GM23248 (cell line): ENCODE results near the gene TNF. TPM values are rescaled to one million over a fixed set of nuclear protein-coding genes. Genes with fewer than 3 reads are reported as not detected.

ENCODE experiments used
- DNase-seq: peaks from one replicate; pipeline ENCODE4 v3.0.0-alpha.2; 2015
- H2AFZ ChIP-seq: fragments of 200-600 bp; sonication (generic); 2 replicates; pipeline ENCODE4 v1.6.1; 2016; ENCODE audit warnings: antibody characterized with exemption
- H3F3A ChIP-seq: fragments of 200-600 bp; sonication (generic); 2 replicates; pipeline ENCODE4 v1.6.1; 2016; ENCODE audit warnings: mild to moderate bottlenecking, antibody characterized with exemption, mixed run types; ENCODE audit not compliant: insufficient read depth
- H3K27ac ChIP-seq: fragments of 200-600 bp; sonication (generic); 2 replicates; pipeline ENCODE4 v1.5.1; 2016; ENCODE audit warnings: mild to moderate bottlenecking
- H3K27me3 ChIP-seq: fragments of 200-600 bp; sonication (generic); replicated peaks from 2 replicates; pipeline ENCODE4 v1.6.1; 2016; ENCODE audit warnings: mild to moderate bottlenecking; ENCODE audit not compliant: insufficient read depth
- H3K36me3 ChIP-seq: fragments of 200-600 bp; sonication (generic); 2 replicates; pipeline ENCODE4 v1.6.1; 2016; ENCODE audit warnings: low read depth, mild to moderate bottlenecking
- H3K4me1 ChIP-seq: fragments of 200-600 bp; sonication (generic); 2 replicates; pipeline ENCODE4 v1.6.1; 2016; ENCODE audit warnings: mild to moderate bottlenecking; ENCODE audit not compliant: insufficient read depth
- H3K4me2 ChIP-seq: fragments of 200-600 bp; sonication (generic); one replicate; pipeline ENCODE4 v1.6.1; 2016; ENCODE audit warnings: mild to moderate bottlenecking; ENCODE audit not compliant: unreplicated experiment
- H3K4me3 ChIP-seq: fragments of 200-600 bp; sonication (generic); 2 replicates; pipeline ENCODE4 v1.5.1; 2016; ENCODE audit warnings: mild to moderate bottlenecking
- H3K79me2 ChIP-seq: fragments of 200-600 bp; sonication (generic); 2 replicates; pipeline ENCODE4 v1.6.1; 2016; ENCODE audit warnings: mild to moderate bottlenecking; ENCODE audit not compliant: insufficient read depth
- H3K9ac ChIP-seq: fragments of 200-600 bp; sonication (generic); 2 replicates; pipeline ENCODE4 v1.6.1; 2016; ENCODE audit warnings: mild to moderate bottlenecking
- H3K9me2 ChIP-seq: fragments of 200-600 bp; sonication (generic); 2 replicates; pipeline ENCODE4 v1.6.1; 2016; ENCODE audit warnings: mixed run types, mild to moderate bottlenecking, moderate library complexity; ENCODE audit not compliant: insufficient read depth
- H3K9me3 ChIP-seq: fragments of 200-600 bp; sonication (generic); one replicate; pipeline ENCODE4 v1.6.1; 2017; ENCODE audit warnings: low read depth
- H4K20me1 ChIP-seq: fragments of 200-600 bp; sonication (generic); 2 replicates; pipeline ENCODE4 v1.6.0; 2016; ENCODE audit not compliant: insufficient read depth
- EZH2 ChIP-seq: fragments of 200-600 bp; sonication (generic); IDR thresholded peaks from 2 replicates; pipeline ENCODE4 v1.6.1; 2018; ENCODE audit warnings: antibody characterized with exemption, mild to moderate bottlenecking; ENCODE audit not compliant: insufficient read depth, poor library complexity, severe bottlenecking
- EZH2phosphoT487 ChIP-seq: fragments of 200-600 bp; sonication (generic); IDR thresholded peaks from 2 replicates; pipeline ENCODE4 v1.6.1; 2018; ENCODE audit warnings: antibody characterized with exemption, moderate library complexity, mild to moderate bottlenecking, low read depth; ENCODE audit not compliant: insufficient read depth
- WGBS, 2 experiments: methylation state at CpG; one replicate each; pipeline ENCODE4 v1.1.6; 2015 to 2017; ENCODE audit warnings: low lambda C conversion rate in 2 of 2, low coverage in 1 of 2; ENCODE audit errors: missing lambda C conversion rate in 2 of 2; 5-methylcytosine and 5-hydroxymethylcytosine counted together
- in situ Hi-C: fragments of 300-500 bp; cut with MboI; formaldehyde crosslinking; loops from 2 replicates; pipeline ENCODE4 v1.15.0; 2020
- polyA plus RNA-seq: library from polyadenylated mRNA; unstranded; fragments of >200 nt; fragmentation: Nextera tagmentation; extraction: Ambion mirVana; gene quantifications from 2 replicates; pipeline ENCODE4 v1.2.1, GENCODE V29; 2016
- total RNA-seq: library from RNA; depleted of rRNA; stranded (reverse); fragments of >200 nt; shearing (Covaris generic); gene quantifications from 2 replicates; pipeline ENCODE4 v1.2.3, GENCODE V29; 2014

Gene TNF
- total and polyA plus RNA-seq, 2 experiments from 2014 or later: 0.11 TPM; not detected in 1

- Histone ChIP-seq H3K4me2 (no peak overlapping the region), H3K9me2 (no peaks in the 10 kb centered on the region), H3K4me3 (no peak overlapping the region), H3K27ac (no peak overlapping the region), H4K20me1 (no peaks in the 10 kb centered on the region), H3K4me1 (no peaks in the 10 kb centered on the region), H3K9ac (no peak overlapping the region), H3K27me3 (no peaks in the 10 kb centered on the region), H3K36me3 (no peaks in the 10 kb centered on the region), H3F3A (no peaks in the 10 kb centered on the region; the same call in 1 of the 2 replicates), H3K9me3 (no peaks in the 10 kb centered on the region), H3K79me2 (no peaks in the 10 kb centered on the region), H2AFZ (no peak overlapping the region)
- TF ChIP-seq EZH2phosphoT487 (no peak), EZH2 (no peak)
- DNase-seq: no peak
- in situ Hi-C loops: no loop called here
- WGBS, 2 experiments: 88 to 93% methylated on average over 1 of the region's 1 CpG
These were observed 32.0 kb downstream of the TNF start for GRCh38 chr6:31607317-31607716.

- WGBS, 2 experiments: 66% methylated on average over 8 of the region's 8 CpGs
- in situ Hi-C loops: no loop called here
- H3K9ac ChIP-seq: no peak overlapping the region
- H3K79me2 ChIP-seq: no peaks in the 10 kb centered on the region
- H4K20me1 ChIP-seq: no peaks in the 10 kb centered on the region
- H3K4me1 ChIP-seq: no peaks in the 10 kb centered on the region
- no peaks in the 10 kb centered on the region for H3K27me3 ChIP-seq
- TF ChIP-seq EZH2phosphoT487 (no peak), EZH2 (no peak)
- H3K4me2 ChIP-seq: no peak overlapping the region
- H3K27ac ChIP-seq: no peak overlapping the region
- no peaks in the 10 kb centered on the region for H3K9me3 ChIP-seq
- H2AFZ ChIP-seq: no peak overlapping the region
- no peaks in the 10 kb centered on the region for H3K36me3 ChIP-seq
- DNase-seq: no peak
- H3K4me3 ChIP-seq: no peak overlapping the region
- no peaks in the 10 kb centered on the region for H3K9me2 ChIP-seq
- no peaks in the 10 kb centered on the region; the same call in 1 of the 2 replicates for H3F3A ChIP-seq
These were observed 34.4 kb downstream of the TNF start for GRCh38 chr6:31609519-31610406.

DNA sequence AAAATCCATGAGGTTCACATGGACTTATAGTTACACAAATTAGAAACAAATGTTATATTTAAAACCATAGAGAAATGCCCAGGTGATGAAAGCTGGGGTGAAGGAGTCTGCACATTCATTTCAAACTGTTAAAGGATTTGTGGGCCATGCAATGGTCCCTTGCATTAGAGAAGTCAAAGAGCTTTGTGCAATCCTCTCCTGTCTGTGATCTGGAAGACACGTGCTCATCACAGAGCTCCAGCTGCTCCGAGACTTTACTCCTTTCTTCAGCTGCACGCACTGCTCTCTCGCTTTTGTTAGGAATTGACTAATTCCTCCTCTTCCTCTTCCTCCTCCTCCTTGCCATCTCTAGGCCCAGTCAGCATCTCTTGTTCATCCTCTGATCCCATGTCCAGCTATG lies 35.6 kb downstream of the TNF start:
- H3K36me3 ChIP-seq: no peaks in the 10 kb centered on the region
- no peaks in the 10 kb centered on the region; the same call in 1 of the 2 replicates for H3F3A ChIP-seq
- no peak overlapping the region for H3K4me2 ChIP-seq
- H3K9ac ChIP-seq: no peak overlapping the region
- no peaks in the 10 kb centered on the region for H3K9me3 ChIP-seq
- DNase-seq: peak; percentile 20
- no peak overlapping the region for H2AFZ ChIP-seq
- H3K9me2 ChIP-seq: no peaks in the 10 kb centered on the region
- in situ Hi-C loops: no loop called here
- no peaks in the 10 kb centered on the region for H3K27me3 ChIP-seq
- no peak overlapping the region for H3K27ac ChIP-seq
- no peaks in the 10 kb centered on the region for H3K79me2 ChIP-seq
- TF ChIP-seq EZH2phosphoT487 (no peak), EZH2 (no peak)
- no peaks in the 10 kb centered on the region for H4K20me1 ChIP-seq
- no peaks in the 10 kb centered on the region for H3K4me1 ChIP-seq
- WGBS, 2 experiments: 10 to 12% methylated on average over 4 of the region's 4 CpGs
- H3K4me3 ChIP-seq: no peak overlapping the region

- DNase-seq: no peak
- TF ChIP-seq EZH2: no peak
- H3K4me3 ChIP-seq: no peak overlapping the region
- no peaks in the 10 kb centered on the region for H3K36me3 ChIP-seq
- no peaks in the 10 kb centered on the region for H3K4me1 ChIP-seq
- H4K20me1 ChIP-seq: no peaks in the 10 kb centered on the region
- in situ Hi-C loops: no loop called here
- no peaks in the 10 kb centered on the region for H3K9me2 ChIP-seq
- H3K27ac ChIP-seq: no peak overlapping the region
- H3K9me3 ChIP-seq: no peaks in the 10 kb centered on the region
- H3F3A ChIP-seq: peaks cover 4% of the 10 kb centered on the region
- no peak overlapping the region for H3K9ac ChIP-seq
- no peak overlapping the region for H3K4me2 ChIP-seq
- no peaks in the 10 kb centered on the region for H3K79me2 ChIP-seq
- no peaks in the 10 kb centered on the region for H3K27me3 ChIP-seq
- H2AFZ ChIP-seq: no peak overlapping the region
- WGBS, 2 experiments: 79 to 88% methylated on average over 8 of the region's 8 CpGs
These were observed 38.8 kb downstream of the TNF start for GRCh38 chr6:31614075-31614619.
